DND-41 (cell line): ENCODE measurements around the gene SAMD1.

Experiments
- ATAC-seq: fragments of 200-7000 bp; cut with Tn5 transposase; 3 replicates; pipeline ENCODE4 v1.9.1; 2021; ENCODE audit warnings: low read depth; ENCODE audit not compliant: insufficient read depth
- DNase-seq: peaks from one replicate; pipeline ENCODE4 v3.0.0-alpha.2; 2020
- H2AFZ ChIP-seq: 2 replicates; pipeline ENCODE4 v1.6.0; 2012; ENCODE audit warnings: low read depth, low read length
- H3K27ac ChIP-seq: 2 replicates; pipeline ENCODE4 v1.5.1; 2012; ENCODE audit warnings: low read length, inconsistent platforms
- H3K27me3 ChIP-seq: fragments of 200-600 bp; sonication (generic); 2 replicates; pipeline ENCODE4 v1.6.0; 2012; ENCODE audit warnings: low read length, mild to moderate bottlenecking, inconsistent platforms; ENCODE audit not compliant: insufficient read depth, poor library complexity
- H3K36me3 ChIP-seq: 2 replicates; pipeline ENCODE4 v1.5.1; 2012; ENCODE audit warnings: low read length, inconsistent platforms; ENCODE audit not compliant: insufficient read depth
- H3K4me1 ChIP-seq: 2 replicates; pipeline ENCODE4 v1.5.1; 2012; ENCODE audit warnings: mild to moderate bottlenecking, low read length; ENCODE audit not compliant: insufficient read depth
- H3K4me2 ChIP-seq: 2 replicates; pipeline ENCODE4 v1.6.0; 2012; ENCODE audit warnings: mild to moderate bottlenecking, moderate library complexity, low read length, inconsistent platforms; ENCODE audit not compliant: insufficient read depth
- H3K4me3 ChIP-seq, 2 experiments: fragments of 200-600 bp in 1 of 2; shearing (Covaris generic) in 1 of 2; 2 replicates each; pipeline ENCODE4 v1.5.1; 2012 to 2016; ENCODE audit warnings: inconsistent platforms in 2 of 2, low read length in 2 of 2, mild to moderate bottlenecking in 2 of 2, low read depth in 1 of 2, moderate library complexity in 1 of 2
- H3K79me2 ChIP-seq: 2 replicates; pipeline ENCODE4 v1.6.0; 2012; ENCODE audit warnings: low read length, inconsistent platforms; ENCODE audit not compliant: insufficient read depth
- H3K9ac ChIP-seq: 2 replicates; pipeline ENCODE4 v1.6.0; 2012; ENCODE audit warnings: low read depth, mild to moderate bottlenecking, inconsistent platforms, low read length, moderate library complexity
- H3K9me3 ChIP-seq: 2 replicates; pipeline ENCODE4 v1.5.1; 2012; ENCODE audit warnings: low read length, moderate library complexity, mild to moderate bottlenecking, inconsistent platforms; ENCODE audit not compliant: insufficient read depth, severe bottlenecking
- H4K20me1 ChIP-seq: 2 replicates; pipeline ENCODE4 v1.6.0; 2012; ENCODE audit warnings: low read length; ENCODE audit not compliant: insufficient read depth
- CTCF ChIP-seq: IDR thresholded peaks from 2 replicates; pipeline ENCODE4 v1.5.1; 2012; ENCODE audit warnings: borderline replicate concordance, low read length, moderate library complexity, mild to moderate bottlenecking; ENCODE audit not compliant: poor library complexity, severe bottlenecking; ENCODE audit errors: extremely low read depth
- EZH2 ChIP-seq: IDR thresholded peaks from 3 replicates; pipeline ENCODE4 v1.6.1; 2012; ENCODE audit warnings: borderline replicate concordance, low read depth, mild to moderate bottlenecking, moderate library complexity, low read length, inconsistent platforms; ENCODE audit not compliant: severe bottlenecking

SAMD1 gene

GRCh38 chr19:14110650-14111049, 20.1 kb upstream of the SAMD1 start:
- Histone ChIP-seq H3K4me3 (no peak overlapping the region), H3K27me3 (no peaks in the 10 kb centered on the region), H4K20me1 (peaks cover 20% of the 10 kb centered on the region), H3K4me1 (peaks cover 3% of the 10 kb centered on the region), H3K79me2 (peaks cover 41% of the 10 kb centered on the region), H3K36me3 (peaks cover 12% of the 10 kb centered on the region), H3K9me3 (no peaks in the 10 kb centered on the region), H3K9ac (no peak overlapping the region), H3K4me2 (no peak overlapping the region), H3K27ac (no peak overlapping the region), H2AFZ (no peak overlapping the region)
- TF ChIP-seq CTCF (no peak), EZH2 (no peak)
- ATAC-seq: no peak
- DNase-seq: no peak

- Histone ChIP-seq H3K79me2 (peaks cover 15% of the 10 kb centered on the region; the same call in 1 of the 2 replicates), H2AFZ (no peak overlapping the region), H3K4me3 (no peak overlapping the region), H3K27me3 (no peaks in the 10 kb centered on the region), H3K4me2 (no peak overlapping the region), H3K9me3 (no peaks in the 10 kb centered on the region), H3K4me1 (no peaks in the 10 kb centered on the region), H3K36me3 (peaks cover 26% of the 10 kb centered on the region), H4K20me1 (peaks cover 7% of the 10 kb centered on the region; the same call in 1 of the 2 replicates), H3K27ac (no peak overlapping the region), H3K9ac (no peak overlapping the region)
- DNase-seq (no peak), ATAC-seq (no peak)
- no peak for TF ChIP-seq EZH2
- TF ChIP-seq CTCF: no peak
Measured at GRCh38 chr19:14107581-14108461, 17.3 kb upstream of the SAMD1 start.

GRCh38 chr19:14106840-14107239, 16.3 kb upstream of the SAMD1 start:
- Histone ChIP-seq H4K20me1 (peaks cover 4% of the 10 kb centered on the region; the same call in 1 of the 2 replicates), H3K79me2 (peaks cover 12% of the 10 kb centered on the region; the same call in 1 of the 2 replicates), H3K27me3 (no peaks in the 10 kb centered on the region), H3K9me3 (no peaks in the 10 kb centered on the region), H3K36me3 (peaks cover 35% of the 10 kb centered on the region), H3K4me2 (no peak overlapping the region), H3K9ac (no peak overlapping the region), H3K4me3 (no peak overlapping the region), H3K27ac (no peak overlapping the region), H2AFZ (no peak overlapping the region), H3K4me1 (no peaks in the 10 kb centered on the region)
- no peak for TF ChIP-seq EZH2
- no peak for TF ChIP-seq CTCF
- DNase-seq: no peak
- no peak for ATAC-seq
